NCI-H82 treated with DMSO at 0.1 percent for 48 hours (cell line): ENCODE results near the gene BDKRB1.

Experiments
- DNase-seq: peaks from one replicate; lab custom pipeline; 2025; ENCODE audit not compliant: unreplicated experiment; lab: John Stamatoyannopoulos, UW

BDKRB1 gene

GRCh38 chr14:96277890-96278289 lies 21.9 kb downstream of the BDKRB1 start:
- DNase-seq: no peak

DNA sequence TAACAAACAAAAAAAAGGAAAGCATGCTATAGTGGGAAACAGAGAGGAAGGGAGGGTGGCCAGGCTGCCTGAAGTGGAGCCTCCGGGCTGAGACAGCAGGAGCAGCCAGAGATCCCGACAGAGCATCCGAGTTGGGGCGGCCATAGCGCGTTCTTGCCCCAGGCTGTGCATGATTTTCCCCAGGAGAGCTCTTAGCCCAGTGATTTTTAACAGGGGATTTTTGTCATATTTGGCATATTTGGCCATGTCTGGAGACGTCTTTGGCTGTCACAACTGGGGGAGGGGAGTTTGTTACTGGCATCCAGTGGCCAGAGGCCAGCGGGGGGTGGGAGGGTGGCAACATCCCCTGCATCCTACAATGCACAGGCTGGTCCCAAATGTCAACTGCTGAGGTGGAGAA lies 23.6 kb downstream of the BDKRB1 start:
- DNase-seq: no peak

DNA sequence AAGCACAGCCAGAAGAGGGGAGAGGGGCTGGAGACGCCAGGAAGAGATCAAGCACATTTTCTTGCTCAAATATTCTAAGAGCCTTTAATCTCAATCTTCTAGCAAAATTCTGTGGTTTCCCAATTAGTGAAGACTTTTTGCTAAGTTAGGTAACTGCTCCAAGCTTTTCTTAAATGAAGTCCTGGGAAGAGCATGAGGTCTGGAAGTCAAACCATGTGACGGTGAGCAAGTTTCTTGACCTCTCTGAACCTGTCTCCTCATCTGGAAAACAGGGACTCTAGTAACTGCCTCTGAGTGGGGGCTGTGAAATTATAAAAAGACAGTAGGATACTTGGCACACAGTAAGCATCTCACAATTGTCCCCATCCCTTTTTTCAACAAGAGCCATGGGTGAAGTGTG lies 24.1 kb downstream of the BDKRB1 start:
- DNase-seq: no peak

DNA sequence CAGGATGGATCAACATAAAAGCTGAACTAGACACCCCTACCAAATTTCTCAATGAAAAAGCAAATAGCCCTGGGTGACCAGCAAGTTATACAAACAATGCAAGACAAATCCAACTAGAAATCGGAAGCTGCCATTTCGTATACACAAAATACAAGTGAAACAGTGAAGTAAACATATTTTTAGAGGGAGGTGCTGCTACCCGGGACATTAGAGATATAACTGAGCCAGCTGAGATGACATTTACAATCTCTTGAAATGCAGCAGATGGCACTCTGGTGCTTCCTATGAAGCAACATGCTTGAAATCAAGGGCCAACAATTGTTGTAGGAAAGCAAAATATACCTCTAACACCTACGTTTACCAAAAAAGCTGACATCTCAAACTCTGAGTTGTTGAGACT lies 25.5 kb downstream of the BDKRB1 start:
- DNase-seq: no peak

- no peak for DNase-seq
Measured at GRCh38 chr14:96284008-96284407, 28.0 kb downstream of the BDKRB1 start.

DNA sequence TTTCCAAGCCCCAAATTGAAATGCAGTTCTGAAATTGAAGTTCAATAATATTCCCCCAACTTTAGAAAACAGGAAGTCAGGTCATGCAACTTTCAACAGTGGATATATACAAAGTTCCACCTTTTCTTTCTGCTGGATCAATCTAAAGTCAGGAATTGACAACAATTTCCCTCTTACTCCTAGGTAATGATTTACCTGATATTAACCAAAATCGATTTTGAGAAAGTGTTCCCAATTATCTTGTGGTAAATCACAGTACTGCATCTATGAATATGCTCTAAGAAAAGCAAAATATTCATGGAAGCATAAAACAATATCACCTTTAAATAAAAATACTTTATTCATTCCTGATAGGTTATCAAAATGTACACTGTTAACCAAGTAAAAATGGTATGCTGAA lies 28.4 kb downstream of the BDKRB1 start:
- DNase-seq: no peak

DNA sequence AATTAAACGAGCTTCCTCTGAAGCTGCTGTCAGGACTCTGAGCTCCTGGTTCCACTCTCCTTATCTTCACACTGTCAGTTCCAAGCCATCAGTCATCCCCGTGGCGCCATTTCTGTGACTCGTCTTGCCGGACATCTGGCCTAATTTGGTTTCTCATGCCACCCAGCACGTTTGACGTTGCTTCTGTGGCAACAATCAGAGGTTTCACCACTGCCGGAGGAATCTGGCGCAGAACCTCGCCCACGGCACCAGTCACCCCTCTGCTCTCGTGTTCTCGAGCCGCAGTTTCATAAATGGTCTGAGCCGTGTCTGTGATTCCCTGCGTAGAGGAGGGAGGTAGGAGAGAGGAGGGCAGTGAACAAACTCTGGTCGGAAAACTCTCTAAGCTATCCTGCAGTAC lies 29.7 kb downstream of the BDKRB1 start:
- DNase-seq: no peak

GRCh38 chr14:96286251-96286650 lies 30.2 kb downstream of the BDKRB1 start:
- DNase-seq: no peak

GRCh38 chr14:96287856-96288255 lies 31.8 kb downstream of the BDKRB1 start:
- no peak for DNase-seq

DNA sequence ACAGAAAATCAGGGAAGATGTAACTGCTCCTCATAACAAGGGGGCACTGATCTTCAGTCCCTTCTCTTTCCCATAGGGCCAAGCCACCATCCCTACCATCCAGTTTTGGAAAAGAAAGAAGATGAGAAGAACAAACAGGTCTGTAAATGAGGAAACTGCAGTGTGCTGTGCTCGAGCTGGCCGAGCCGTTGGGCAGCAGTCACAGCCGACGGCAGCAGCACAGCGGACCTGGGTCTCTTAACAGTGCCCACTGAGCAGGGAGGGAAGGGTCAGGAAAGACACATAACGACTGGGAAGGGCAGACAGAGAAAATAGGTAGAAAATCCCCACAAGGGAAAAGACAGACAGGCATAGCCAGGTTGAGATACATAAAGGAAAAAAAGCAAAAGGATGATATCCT lies 38.2 kb downstream of the BDKRB1 start:
- no peak for DNase-seq

GRCh38 chr14:96297000-96297399 lies 41.0 kb downstream of the BDKRB1 start:
- no peak for DNase-seq

- no peak for DNase-seq
Measured at GRCh38 chr14:96297997-96298515, 42.0 kb downstream of the BDKRB1 start.

- DNase-seq: no peak
Measured at GRCh38 chr14:96299441-96299840, 43.4 kb downstream of the BDKRB1 start.

- no peak for DNase-seq
Measured at GRCh38 chr14:96303981-96304380, 48.0 kb downstream of the BDKRB1 start.

GRCh38 chr14:96304956-96305355 lies 48.9 kb downstream of the BDKRB1 start:
- DNase-seq: no peak

DNA sequence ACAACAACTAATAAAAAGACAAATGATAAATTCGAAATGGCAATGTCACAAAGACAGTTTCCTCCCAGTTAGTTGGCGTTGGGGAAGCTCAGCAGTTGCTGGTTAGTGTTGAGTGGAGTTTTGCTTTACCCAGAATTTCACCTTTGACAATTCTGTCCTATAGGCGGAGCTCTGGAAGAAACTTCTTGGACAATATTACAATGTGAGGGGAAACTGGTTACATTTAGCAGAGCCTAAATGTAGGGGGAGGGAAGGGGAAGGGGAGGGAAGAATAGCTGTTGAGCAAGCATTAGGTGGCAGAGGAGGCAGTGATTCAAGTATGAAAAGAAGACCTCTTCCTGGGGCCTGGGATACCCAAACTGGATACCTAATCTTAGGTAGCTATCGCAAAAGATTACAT lies 51.4 kb downstream of the BDKRB1 start:
- no peak for DNase-seq

- DNase-seq: no peak
Measured at GRCh38 chr14:96309133-96309895, 53.3 kb downstream of the BDKRB1 start.

- no peak for DNase-seq
Measured at GRCh38 chr14:96309896-96310330, 53.9 kb downstream of the BDKRB1 start.

GRCh38 chr14:96310906-96311305 lies 54.9 kb downstream of the BDKRB1 start:
- DNase-seq: no peak
